HuH-7.5 (cell line): ENCODE measurements around the gene RHBDD1.

ENCODE experiments used
- DNase-seq: peaks from one replicate; pipeline ENCODE4 v3.0.0; 2011; ENCODE audit warnings: low spot score

RHBDD1 gene

GRCh38 chr2:226885769-226886435 is 50.0 kb downstream of the RHBDD1 start:
- no peak for DNase-seq

DNA sequence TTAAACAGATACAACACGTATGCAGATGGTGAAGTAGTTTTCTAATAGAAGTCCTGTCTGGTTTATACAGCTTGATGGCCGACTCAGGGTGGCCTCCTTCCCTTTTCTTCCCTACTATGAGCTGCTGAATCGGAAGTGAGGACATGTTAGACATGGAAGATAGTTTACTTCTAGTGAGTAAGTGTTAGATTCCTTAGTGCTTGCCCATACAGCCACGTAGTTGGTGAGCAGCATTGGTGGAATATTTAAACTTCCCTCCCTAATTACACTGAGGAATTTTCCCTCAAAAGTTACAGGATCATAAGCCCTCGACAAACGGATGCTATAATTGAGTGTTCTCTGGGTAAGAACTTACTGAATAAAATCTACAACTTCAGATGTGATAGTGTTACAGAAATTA is 52.1 kb downstream of the RHBDD1 start:
- DNase-seq: no peak

DNA sequence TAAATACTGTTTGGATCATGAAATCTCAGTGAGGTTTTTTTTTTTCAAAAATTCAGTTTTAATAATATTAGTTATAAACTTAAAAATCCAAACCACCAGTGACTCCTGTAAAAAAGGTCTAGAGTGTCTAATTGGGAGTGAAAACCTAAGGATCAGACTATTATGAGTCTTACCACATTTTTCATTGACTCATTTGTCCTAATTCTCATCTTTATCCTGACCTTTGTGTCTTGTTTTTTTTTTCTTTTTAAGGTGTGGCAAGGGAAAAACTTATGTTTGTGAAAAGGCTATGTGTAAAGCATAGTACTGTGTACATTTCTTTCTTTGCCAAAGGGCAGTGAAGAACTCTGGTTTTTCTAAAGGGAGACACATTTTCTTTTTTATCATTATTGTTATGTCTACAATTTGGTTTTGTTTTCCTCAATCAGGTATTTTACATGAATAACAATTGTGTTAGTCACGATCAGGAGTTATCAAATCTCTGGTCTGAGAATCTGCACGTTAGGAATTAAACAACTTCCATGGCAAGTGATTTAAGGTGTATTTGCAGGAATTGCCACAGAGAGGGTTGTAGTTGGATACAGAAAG is 52.6 kb downstream of the RHBDD1 start:
- DNase-seq: no peak

GRCh38 chr2:226888971-226889370 is 53.1 kb downstream of the RHBDD1 start:
- no peak for DNase-seq

- DNase-seq: no peak
Measured at GRCh38 chr2:226890286-226890685, 54.4 kb downstream of the RHBDD1 start.

DNA sequence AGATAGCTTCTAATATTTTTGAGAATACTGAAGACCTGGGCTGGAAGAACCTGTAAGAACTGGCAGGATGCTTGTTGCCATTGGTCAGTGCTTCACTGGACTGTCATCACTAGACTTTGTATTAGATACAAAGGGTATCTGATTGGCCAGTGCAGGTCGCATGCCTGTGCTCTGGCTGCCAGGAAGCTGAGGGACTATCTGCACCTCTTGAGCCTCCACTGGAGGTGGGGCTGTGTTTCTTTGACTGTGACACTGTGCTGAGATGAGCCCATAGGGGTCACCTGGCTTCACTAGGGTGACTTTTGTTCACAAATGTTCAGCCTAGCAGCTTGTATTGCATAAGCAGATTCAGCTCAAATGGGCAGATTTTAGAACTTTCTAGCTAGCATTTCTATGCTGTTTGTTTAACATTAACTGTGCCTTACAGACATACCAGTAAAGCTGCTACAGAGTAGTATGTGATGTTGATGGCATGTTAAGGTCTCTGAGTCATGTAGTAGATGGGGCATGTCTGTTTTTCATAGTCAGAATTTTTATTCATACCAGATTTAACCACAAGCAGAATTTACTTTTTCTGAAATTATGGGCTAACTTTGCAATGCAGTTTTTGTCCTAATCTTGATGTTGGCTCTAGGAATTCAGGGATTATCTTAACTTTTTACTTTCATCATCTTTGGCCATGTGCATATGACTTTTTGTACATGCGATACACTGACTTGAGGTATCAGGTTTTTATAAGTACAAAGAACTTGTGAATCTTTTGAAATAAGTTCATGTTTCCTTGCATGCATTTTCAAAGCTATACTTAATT is 56.1 kb downstream of the RHBDD1 start:
- no peak for DNase-seq

DNA sequence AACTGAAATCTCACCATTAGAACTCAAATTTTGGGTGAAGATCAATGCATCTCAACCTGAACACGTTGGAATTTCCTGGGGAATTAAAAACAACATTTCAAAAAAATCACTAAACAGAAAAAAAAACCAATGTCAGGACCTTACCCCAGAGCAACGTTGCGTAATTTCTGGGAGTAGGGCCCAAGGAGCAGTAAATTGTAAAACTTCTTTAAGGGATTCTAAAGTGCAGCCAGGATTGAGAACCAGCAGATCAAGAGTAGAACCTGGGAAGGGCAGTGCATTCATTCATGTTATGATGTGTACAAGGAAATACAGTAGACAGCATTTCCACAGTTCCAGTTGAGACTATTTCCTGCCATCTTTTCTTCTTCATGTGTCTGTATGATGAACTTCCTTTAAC is 56.9 kb downstream of the RHBDD1 start:
- DNase-seq: no peak

- no peak for DNase-seq
Measured at GRCh38 chr2:226893216-226893615, 57.4 kb downstream of the RHBDD1 start.

DNA sequence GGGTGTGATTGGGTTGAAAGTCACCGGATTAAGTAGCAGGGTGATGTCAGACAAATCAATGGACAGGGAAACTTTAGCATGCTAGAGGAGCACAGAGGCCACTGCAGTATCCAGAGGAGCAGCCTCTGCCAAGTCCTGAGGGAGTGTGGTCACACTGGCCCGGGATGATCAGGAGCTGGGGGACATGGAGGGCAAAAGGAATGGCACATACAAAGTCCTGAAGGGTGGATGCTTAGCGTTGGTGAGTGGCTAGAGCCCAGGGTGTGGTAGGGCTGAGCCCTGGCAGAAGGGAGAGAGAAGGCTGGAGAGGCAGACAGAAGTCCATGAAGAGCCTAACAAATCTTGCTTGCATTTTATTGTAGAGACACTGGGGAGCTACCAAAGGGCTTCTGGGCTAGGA is 58.9 kb downstream of the RHBDD1 start:
- DNase-seq: no peak

- DNase-seq: no peak
Measured at GRCh38 chr2:226895579-226895978, 59.7 kb downstream of the RHBDD1 start.

DNA sequence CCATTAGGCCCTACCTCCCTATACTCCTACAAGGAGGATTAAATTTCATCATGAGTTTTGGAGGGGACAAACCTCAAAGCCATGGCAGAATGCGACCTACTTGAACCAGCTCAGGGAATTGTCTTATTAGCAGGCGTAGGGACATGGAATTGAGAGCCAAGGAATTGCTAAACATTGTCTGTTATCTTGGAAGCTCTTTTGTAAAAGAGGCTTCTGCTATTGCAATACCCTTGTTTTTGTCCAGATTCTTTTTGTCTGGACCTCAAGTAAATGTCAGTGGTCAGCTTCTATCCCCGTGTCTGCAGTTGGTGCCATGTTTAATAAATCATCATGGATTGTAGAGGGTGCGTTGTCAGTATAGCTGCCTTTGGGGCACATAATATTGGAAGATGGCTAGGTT is 62.3 kb downstream of the RHBDD1 start:
- DNase-seq: no peak

DNA sequence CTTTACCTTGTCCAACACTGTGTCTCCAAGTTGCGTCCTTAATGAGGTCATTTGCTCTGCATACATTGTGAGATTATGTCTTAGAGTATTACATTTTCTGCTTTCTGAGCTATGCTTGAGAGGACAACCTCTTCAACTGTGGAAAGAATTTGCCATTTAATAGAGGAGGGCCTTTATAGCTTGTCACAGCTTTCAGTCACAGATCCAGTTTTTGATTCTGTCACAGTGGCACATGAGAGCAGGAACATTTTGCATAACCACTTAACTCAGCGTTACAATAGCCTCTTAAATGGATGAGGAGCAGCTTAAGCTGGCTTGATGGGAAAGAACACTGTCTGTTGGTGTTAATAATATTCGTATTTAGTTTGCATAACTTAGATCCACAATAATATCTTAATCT is 63.0 kb downstream of the RHBDD1 start:
- no peak for DNase-seq

DNA sequence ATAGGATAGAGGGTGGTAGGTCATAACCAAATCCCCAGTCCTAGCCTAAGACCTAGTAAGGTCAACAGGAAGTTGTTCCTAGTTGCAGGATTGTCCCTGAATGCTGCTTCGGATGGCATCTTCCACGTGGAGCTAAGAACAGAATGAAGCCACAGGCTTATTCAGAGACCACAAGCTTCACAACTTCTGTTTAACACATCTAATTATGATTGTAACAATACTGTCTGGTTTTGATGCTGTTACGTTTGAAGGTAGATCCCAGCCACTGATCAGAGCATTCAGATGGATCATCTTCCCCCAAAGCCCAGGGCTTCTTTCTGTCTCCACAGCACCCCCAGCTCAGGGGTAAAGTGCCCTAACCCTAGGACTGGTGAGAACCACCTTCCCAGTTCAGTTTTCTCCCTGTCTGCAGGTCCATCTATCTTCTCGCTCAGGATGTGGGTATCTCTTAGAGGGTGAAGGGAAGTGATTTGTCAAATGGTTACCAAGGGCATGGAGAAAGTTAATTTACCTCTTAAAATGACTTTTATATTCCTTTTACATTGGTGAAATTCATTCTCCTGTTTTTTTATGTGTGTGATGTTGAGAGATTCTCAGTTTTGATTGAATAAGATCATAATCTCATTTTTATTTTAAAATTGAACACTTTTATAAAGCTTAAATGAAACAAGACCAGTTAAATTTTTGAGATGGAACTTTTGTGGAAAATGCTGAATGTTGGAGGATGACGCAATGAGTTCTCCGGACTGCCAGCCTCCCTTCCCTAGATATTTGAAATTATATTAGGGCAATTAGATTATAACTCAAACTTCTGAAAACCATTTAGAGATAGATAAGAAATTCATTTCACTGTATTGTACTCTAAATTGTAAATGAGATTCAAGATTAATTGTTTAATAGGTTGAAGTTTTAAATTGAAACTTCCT is 66.5 kb downstream of the RHBDD1 start:
- no peak for DNase-seq

DNA sequence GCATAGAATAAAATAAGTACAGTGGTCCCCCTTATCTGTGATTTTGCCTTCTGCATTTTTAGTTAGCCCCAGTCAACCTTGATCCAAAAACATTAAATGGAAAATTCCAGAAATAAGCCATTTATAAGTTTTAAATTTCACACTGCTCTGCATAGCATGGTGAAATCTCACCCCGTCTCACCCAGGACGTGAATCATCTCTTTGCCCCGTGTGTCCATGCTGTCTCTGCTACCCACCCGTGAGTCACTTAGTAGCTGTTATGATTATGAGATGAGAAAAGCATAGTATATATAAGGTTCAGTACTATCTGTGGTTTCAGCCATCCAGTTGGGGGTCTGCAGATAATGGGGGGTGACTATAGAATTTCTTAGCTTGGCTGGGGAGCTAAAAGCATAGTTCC is 67.3 kb downstream of the RHBDD1 start:
- DNase-seq: no peak

DNA sequence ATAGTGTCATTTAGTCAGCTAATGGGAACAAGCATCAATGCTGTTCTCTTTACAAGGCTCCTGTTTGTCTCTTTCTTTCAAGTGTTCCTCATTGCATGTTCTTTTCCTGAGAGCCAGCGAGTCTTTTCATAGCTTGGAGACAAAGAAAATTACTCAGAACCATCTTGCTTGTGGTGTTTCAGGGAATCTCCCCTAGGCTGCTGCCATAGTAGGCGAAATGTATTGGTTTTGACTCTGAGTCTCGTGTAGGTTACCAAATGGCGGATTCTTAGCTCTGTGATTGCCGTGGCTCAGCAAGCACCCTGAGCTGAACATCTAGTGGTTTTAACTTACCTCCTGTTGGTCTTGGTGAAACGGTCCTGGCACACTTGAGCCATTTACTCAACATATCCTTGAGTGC is 68.7 kb downstream of the RHBDD1 start:
- DNase-seq: no peak

- DNase-seq: no peak
Measured at GRCh38 chr2:226905718-226906117, 69.9 kb downstream of the RHBDD1 start.

DNA sequence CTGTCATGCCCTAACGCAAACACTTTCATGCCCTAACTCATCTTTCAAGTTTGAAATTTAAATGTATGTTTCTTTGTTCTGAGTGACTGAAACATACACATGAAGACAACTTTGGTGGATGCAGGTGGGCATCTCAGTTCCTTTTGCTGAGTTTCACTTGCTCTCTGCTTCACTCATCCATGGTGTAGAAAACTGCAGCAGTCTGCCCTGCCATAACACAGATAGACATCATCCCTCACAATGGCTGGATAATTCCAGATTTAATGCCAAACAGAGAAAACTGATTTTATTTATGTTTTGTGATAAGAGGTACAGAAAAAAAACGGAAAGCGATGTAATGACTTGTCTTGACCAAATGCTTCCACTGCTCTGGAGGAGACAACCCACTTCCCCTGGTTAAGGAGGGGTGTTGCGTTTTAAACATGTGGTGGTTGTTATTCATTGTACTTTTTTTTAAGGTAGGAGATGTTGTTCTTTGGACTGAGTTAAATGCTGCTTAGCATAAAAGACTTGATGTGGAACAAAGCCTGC is 70.4 kb downstream of the RHBDD1 start:
- DNase-seq: no peak

GRCh38 chr2:226909126-226909525 is 73.3 kb downstream of the RHBDD1 start:
- DNase-seq: no peak

- no peak for DNase-seq
Measured at GRCh38 chr2:226909836-226910235, 74.0 kb downstream of the RHBDD1 start.

GRCh38 chr2:226910384-226910783 is 74.5 kb downstream of the RHBDD1 start:
- DNase-seq: no peak

DNA sequence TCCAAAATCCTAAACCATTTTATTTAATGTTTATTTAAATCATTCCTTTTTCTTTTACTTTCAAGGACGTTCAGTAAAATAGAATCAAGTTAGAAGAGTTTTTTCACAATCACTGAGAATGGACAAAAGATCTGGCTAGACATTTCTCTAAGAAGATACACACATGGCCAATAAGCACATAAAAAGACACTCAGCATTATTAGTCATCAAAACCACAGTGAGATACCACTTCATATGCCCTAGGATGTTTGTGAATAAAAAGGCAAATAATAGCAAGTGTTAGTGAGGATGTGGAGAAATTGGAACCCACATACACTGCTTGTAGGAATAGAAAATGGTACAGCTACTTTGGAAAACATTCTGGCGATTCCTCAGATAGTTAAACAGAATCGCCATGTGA is 76.1 kb downstream of the RHBDD1 start:
- no peak for DNase-seq

GRCh38 chr2:226913641-226914040 is 77.8 kb downstream of the RHBDD1 start:
- DNase-seq: no peak
